SK-N-SH (cell line): ENCODE measurements around the gene EPHA10.

ENCODE experiments used
- CHD2 ChIP-seq: fragments of 150-350 bp; IDR thresholded peaks from 2 replicates; pipeline ENCODE4 v1.6.1; 2018; ENCODE audit warnings: low read length; ENCODE audit not compliant: partially characterized antibody
- EP300 ChIP-seq, 2 experiments: IDR thresholded peaks; 2 replicates each; pipeline versions ENCODE4 v1.4.0 to v1.6.1; 2012; ENCODE audit warnings: borderline replicate concordance in 1 of 2, low read depth in 1 of 2, low read length in 1 of 2
- EZH2phosphoT487 ChIP-seq: fragments of 200-600 bp; sonication (generic); IDR thresholded peaks from 2 replicates; pipeline ENCODE4 v1.6.1; 2017; ENCODE audit warnings: low read depth, mixed run types, mild to moderate bottlenecking, antibody characterized with exemption, moderate library complexity, borderline replicate concordance
- NFIC ChIP-seq: IDR thresholded peaks from 2 replicates; pipeline ENCODE4 v1.4.0; 2012; ENCODE audit warnings: borderline replicate concordance
- NRF1 ChIP-seq: IDR thresholded peaks from 2 replicates; pipeline ENCODE4 v1.6.1; 2012; ENCODE audit warnings: low read depth, mild to moderate bottlenecking, low read length
- POLR2AphosphoS5 ChIP-seq: IDR thresholded peaks from 2 replicates; pipeline ENCODE4 v1.6.1; 2012; ENCODE audit warnings: low read depth, low read length
- RAD21 ChIP-seq: IDR thresholded peaks from 2 replicates; pipeline ENCODE4 v1.6.1; 2012; ENCODE audit warnings: mild to moderate bottlenecking, low read length
- RFX5 ChIP-seq: IDR thresholded peaks from 2 replicates; pipeline ENCODE4 v1.6.1; 2012; ENCODE audit warnings: mild to moderate bottlenecking, improper control_type of control experiment, low read length
- SIN3A ChIP-seq: IDR thresholded peaks from 2 replicates; pipeline ENCODE4 v1.6.1; 2012; ENCODE audit warnings: low read depth, mild to moderate bottlenecking, low read length, moderate library complexity, borderline replicate concordance
- TAF1 ChIP-seq: IDR thresholded peaks from 2 replicates; pipeline ENCODE4 v1.6.1; 2012; ENCODE audit warnings: low read depth, mild to moderate bottlenecking, low read length, moderate library complexity, borderline replicate concordance
- YY1 ChIP-seq: IDR thresholded peaks from 2 replicates; pipeline ENCODE4 v1.4.0; 2012; ENCODE audit warnings: low read depth, mild to moderate bottlenecking
- TF ChIP-seq, protein P1 (sequence below): fragments of 200-600 bp; sonication (generic); IDR thresholded peaks from 2 replicates; pipeline ENCODE4 v1.6.1; 2017; ENCODE audit warnings: antibody characterized with exemption, mild to moderate bottlenecking, moderate library complexity
- TF ChIP-seq, protein P2 (sequence below): IDR thresholded peaks from 2 replicates; pipeline ENCODE4 v1.6.1; 2012; ENCODE audit warnings: mild to moderate bottlenecking, low read depth, low read length, moderate library complexity

DNA sequence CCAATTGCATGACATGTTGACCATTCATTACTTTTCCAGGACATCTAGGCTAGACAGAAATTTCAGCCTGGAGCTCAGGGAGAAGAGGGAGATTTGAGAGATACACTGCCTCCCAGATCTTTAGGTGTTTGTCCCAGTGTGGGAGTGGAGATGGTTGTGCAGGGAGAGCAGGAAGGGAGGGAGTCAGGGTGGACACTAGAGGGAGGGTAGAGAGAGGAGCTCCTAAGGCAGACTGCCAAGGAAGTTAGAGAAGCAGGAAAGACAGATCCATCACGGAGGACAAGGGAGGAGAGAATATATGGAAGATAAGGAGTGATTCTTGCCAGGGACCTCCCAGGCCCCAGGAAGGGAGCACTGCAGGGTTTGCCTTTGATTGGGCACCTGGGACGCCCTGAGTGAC is 63.9 kb downstream of the EPHA10 start:
- no peak for TF ChIP-seq POLR2AphosphoS5
- TF ChIP-seq, protein P1, sequence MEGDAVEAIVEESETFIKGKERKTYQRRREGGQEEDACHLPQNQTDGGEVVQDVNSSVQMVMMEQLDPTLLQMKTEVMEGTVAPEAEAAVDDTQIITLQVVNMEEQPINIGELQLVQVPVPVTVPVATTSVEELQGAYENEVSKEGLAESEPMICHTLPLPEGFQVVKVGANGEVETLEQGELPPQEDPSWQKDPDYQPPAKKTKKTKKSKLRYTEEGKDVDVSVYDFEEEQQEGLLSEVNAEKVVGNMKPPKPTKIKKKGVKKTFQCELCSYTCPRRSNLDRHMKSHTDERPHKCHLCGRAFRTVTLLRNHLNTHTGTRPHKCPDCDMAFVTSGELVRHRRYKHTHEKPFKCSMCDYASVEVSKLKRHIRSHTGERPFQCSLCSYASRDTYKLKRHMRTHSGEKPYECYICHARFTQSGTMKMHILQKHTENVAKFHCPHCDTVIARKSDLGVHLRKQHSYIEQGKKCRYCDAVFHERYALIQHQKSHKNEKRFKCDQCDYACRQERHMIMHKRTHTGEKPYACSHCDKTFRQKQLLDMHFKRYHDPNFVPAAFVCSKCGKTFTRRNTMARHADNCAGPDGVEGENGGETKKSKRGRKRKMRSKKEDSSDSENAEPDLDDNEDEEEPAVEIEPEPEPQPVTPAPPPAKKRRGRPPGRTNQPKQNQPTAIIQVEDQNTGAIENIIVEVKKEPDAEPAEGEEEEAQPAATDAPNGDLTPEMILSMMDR: no peak
- no peak for TF ChIP-seq EP300 (IDR thresholded peaks at IDR 0.05; ENCODE audit: borderline replicate concordance in 1 of 2, low read depth in 1 of 2, low read length in 1 of 2)
- TF ChIP-seq RFX5: no peak
- TF ChIP-seq CHD2: no peak
- TF ChIP-seq YY1: no peak
- TF ChIP-seq, protein P2, sequence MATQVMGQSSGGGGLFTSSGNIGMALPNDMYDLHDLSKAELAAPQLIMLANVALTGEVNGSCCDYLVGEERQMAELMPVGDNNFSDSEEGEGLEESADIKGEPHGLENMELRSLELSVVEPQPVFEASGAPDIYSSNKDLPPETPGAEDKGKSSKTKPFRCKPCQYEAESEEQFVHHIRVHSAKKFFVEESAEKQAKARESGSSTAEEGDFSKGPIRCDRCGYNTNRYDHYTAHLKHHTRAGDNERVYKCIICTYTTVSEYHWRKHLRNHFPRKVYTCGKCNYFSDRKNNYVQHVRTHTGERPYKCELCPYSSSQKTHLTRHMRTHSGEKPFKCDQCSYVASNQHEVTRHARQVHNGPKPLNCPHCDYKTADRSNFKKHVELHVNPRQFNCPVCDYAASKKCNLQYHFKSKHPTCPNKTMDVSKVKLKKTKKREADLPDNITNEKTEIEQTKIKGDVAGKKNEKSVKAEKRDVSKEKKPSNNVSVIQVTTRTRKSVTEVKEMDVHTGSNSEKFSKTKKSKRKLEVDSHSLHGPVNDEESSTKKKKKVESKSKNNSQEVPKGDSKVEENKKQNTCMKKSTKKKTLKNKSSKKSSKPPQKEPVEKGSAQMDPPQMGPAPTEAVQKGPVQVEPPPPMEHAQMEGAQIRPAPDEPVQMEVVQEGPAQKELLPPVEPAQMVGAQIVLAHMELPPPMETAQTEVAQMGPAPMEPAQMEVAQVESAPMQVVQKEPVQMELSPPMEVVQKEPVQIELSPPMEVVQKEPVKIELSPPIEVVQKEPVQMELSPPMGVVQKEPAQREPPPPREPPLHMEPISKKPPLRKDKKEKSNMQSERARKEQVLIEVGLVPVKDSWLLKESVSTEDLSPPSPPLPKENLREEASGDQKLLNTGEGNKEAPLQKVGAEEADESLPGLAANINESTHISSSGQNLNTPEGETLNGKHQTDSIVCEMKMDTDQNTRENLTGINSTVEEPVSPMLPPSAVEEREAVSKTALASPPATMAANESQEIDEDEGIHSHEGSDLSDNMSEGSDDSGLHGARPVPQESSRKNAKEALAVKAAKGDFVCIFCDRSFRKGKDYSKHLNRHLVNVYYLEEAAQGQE: no peak
- TF ChIP-seq RAD21: no peak
- TF ChIP-seq TAF1: no peak
- TF ChIP-seq EZH2phosphoT487: no peak
- no peak for TF ChIP-seq NFIC
- no peak for TF ChIP-seq SIN3A
- no peak for TF ChIP-seq NRF1
